ENCODE results near the gene C12orf50. TPM values are rescaled to one million over a fixed set of nuclear protein-coding genes. Genes with fewer than 3 reads are reported as not detected.

C12orf50 gene, protein sequence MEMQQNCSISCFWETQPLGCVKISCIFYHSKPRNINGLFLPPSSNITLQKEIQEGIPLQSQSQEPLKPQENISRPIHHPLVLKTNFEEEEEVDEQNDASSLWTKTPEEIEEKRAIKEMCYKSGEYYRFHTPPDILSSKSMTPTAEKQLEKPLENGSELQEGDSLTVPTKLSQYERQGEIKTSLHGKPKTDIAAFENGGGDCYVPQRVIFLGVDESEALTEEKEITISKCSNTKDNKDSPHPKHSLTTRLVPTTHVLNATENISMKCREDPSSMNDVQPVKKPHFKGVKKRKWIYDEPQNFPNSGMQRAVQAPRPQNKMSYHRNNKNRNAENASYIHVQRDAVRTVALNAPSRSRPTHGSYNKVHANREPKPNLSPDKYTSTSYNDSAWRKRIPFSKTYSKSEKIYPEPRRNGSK
- 0.17 TPM in 1 of 2 replicates, not detected in the other for total RNA-seq

DNA sequence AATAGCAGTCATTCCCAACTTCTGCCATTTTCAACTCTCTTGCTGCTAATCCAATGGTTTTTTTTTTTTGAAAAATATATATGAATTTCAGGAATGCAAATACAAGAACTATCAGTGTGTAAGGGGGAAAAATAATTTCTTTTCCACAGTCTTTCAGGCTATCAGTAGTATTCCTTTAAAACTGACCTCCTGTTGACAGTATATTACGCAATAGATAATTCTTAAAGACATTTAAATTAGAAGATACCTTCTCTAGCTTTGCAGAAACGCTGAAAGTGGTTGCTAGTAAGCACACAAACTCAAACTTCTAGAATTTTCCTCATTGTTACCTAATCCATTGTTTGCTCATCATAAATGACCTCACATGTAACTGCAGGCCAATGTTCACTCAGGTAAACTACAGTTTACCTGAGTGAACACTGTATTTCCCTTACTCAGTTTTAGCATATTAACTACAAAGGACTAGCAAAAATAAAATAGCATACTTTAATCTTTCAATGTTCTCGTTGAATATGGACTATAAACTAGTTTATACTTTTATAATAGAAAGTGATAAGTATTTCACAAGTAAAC lies at the start of gene C12orf50:
TSS of gene C12orf50 (minus strand) at position 309 of the 573 bp plus-strand sequence. CDS start 2,439 bp downstream, outside the sequence.

Other genes with a start within 250 kb of the C12orf50 start
- 11.1 and 24.9 TPM in 2 replicates for gene CEP290, start 112.7 kb upstream of the C12orf50 start, total RNA-seq
- 38.2 and 60.5 TPM in 2 replicates for gene TMTC3, start 112.9 kb upstream of the C12orf50 start, total RNA-seq